ENCODE data around the gene UNC5C. TPM values are rescaled to one million over a fixed set of nuclear protein-coding genes. Genes with fewer than 3 reads are reported as not detected.

The UNC5C gene
- total and polyA plus RNA-seq, 7 experiments from 2014 or later = not detected

DNA sequence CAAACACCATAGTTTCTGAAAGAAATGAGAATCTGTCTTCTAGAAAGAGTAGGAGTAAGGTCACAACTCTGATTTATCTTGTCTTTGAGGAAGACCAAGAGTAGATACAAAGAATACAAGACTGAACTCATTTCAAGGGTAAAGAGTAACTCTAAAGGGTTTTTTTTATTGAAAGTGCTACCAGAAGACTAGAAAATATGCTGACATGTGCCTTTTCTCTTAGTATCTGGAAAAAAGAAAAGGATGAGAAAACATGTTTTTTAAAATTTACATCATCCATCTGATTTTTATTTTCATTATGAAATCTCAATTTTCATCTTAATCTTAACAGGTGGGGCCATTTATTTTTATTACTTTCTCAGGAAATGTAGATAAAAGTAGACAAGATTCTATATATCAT is 43.0 kb downstream of the UNC5C start:
- POLR2A ChIA-PET = no interaction called here
- intact Hi-C loops (cut with micrococcal nuclease) = loop anchor here in 1 of 2 donors (5.0 kb wide), 1 partner anchor 338 kb away; no protein-coding TSS in a partner anchor
- H3K4me1 ChIP-seq (ENCODE audit: control insufficient read depth in 2 of 2, insufficient read depth in 2 of 2, low read length in 2 of 2) = no peaks in the 10 kb centered on the region
- no peak overlapping the region for H3K4me3 ChIP-seq (ENCODE audit: low read length)
- H3K9me3 ChIP-seq (ENCODE audit: control insufficient read depth in 2 of 3, low read length in 3 of 3) = no peaks in the 10 kb centered on the region
- no peak for DNase-seq
- Mint-ChIP-seq H3K9me3 (peaks cover 0 to 6% (median 0%) of the 10 kb centered on the region in 11 donors), H3K27ac (no peak overlapping the region), H3K4me1 (no peaks in the 10 kb centered on the region), H3K4me3 (no peak overlapping the region), H3K36me3 (no peaks in the 10 kb centered on the region), H3K27me3 (peaks cover 0 to 10% (median 3%) of the 10 kb centered on the region in 5 donors)
- H3K36me3 ChIP-seq (ENCODE audit: control insufficient read depth in 2 of 3, insufficient read depth in 3 of 3, low read length in 3 of 3) = no peaks in the 10 kb centered on the region
- no peak for ATAC-seq
- no peaks in the 10 kb centered on the region for H3K27me3 ChIP-seq (ENCODE audit: control insufficient read depth in 2 of 2, insufficient read depth in 2 of 2, low read length in 2 of 2)
- no peak overlapping the region for H3K27ac ChIP-seq (ENCODE audit: low read depth, low read length)
- CTCF ChIA-PET = no interaction called here

DNA sequence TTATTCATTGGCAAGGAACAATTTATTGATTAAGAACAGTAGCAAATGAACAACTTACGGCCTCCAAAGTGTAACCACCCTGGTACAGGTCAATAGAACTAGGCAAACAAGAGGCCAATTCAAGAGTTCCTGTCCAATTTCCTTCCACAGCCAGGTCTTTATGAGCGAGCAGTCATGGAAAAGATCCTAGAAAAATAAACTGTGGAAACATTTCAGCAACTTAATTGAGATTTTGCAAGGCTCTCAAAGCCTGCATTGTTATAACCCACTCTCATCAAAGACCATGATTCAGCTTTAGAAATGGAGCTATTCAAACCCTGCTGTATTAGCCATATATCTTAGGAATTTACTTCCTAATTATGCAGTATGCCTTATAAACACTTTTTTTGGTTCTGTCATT is 43.6 kb downstream of the UNC5C start:
- peaks cover 0 to 10% (median 3%) of the 10 kb centered on the region in 5 donors for H3K27me3 Mint-ChIP-seq
- H3K9me3 ChIP-seq (ENCODE audit: control insufficient read depth in 2 of 3, low read length in 3 of 3) = no peaks in the 10 kb centered on the region
- ChIA-PET POLR2A (no interaction called here), CTCF (no interaction called here)
- H3K4me3 ChIP-seq (ENCODE audit: low read length) = no peak overlapping the region
- H3K36me3 Mint-ChIP-seq = no peaks in the 10 kb centered on the region
- H3K4me1 Mint-ChIP-seq = no peaks in the 10 kb centered on the region
- H3K36me3 ChIP-seq (ENCODE audit: control insufficient read depth in 2 of 3, insufficient read depth in 3 of 3, low read length in 3 of 3) = no peaks in the 10 kb centered on the region
- H3K9me3 Mint-ChIP-seq = peaks cover 0 to 6% (median 0%) of the 10 kb centered on the region in 11 donors
- no peak overlapping the region for H3K27ac ChIP-seq (ENCODE audit: low read depth, low read length)
- no peak for ATAC-seq
- no peak for DNase-seq
- H3K4me1 ChIP-seq (ENCODE audit: control insufficient read depth in 2 of 2, insufficient read depth in 2 of 2, low read length in 2 of 2) = no peaks in the 10 kb centered on the region
- no peak overlapping the region for H3K4me3 Mint-ChIP-seq
- intact Hi-C loops (cut with micrococcal nuclease) = loop anchor here in 1 of 2 donors (5.0 kb wide), 1 partner anchor 338 kb away; no protein-coding TSS in a partner anchor
- H3K27me3 ChIP-seq (ENCODE audit: control insufficient read depth in 2 of 2, insufficient read depth in 2 of 2, low read length in 2 of 2) = no peaks in the 10 kb centered on the region
- H3K27ac Mint-ChIP-seq = no peak overlapping the region

DNA sequence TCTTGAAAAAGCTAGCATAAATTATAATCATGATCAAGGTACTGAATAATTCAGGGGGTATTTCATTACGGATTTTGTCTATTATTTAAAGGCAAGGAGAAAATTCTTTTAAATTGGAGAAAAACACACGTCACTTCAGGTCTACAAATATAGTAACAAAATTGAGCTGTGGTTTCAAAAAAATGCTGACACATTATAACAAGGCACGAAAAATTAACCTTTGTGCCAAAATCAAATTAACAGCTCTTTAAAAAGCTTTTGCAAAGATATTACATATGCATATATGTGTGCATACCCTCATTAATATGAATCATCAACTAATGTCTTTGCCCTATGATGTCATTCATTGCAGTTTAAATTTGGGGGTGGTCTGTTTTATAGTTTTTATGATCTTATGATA is 44.3 kb downstream of the UNC5C start:
- no peaks in the 10 kb centered on the region for H3K36me3 ChIP-seq (ENCODE audit: control insufficient read depth in 2 of 3, insufficient read depth in 3 of 3, low read length in 3 of 3)
- Mint-ChIP-seq H3K36me3 (no peaks in the 10 kb centered on the region), H3K9me3 (peaks cover 0 to 6% (median 0%) of the 10 kb centered on the region in 11 donors), H3K27ac (no peak overlapping the region), H3K4me3 (no peak overlapping the region), H3K4me1 (no peaks in the 10 kb centered on the region), H3K27me3 (peaks cover 0 to 10% (median 3%) of the 10 kb centered on the region in 5 donors)
- H3K4me1 ChIP-seq (ENCODE audit: control insufficient read depth in 2 of 2, insufficient read depth in 2 of 2, low read length in 2 of 2) = no peaks in the 10 kb centered on the region
- ATAC-seq = no peak
- DNase-seq = no peak
- no peak overlapping the region for H3K27ac ChIP-seq (ENCODE audit: low read depth, low read length)
- no peaks in the 10 kb centered on the region for H3K27me3 ChIP-seq (ENCODE audit: control insufficient read depth in 2 of 2, insufficient read depth in 2 of 2, low read length in 2 of 2)
- POLR2A ChIA-PET = no interaction called here
- CTCF ChIA-PET = no interaction called here
- intact Hi-C loops (cut with micrococcal nuclease) = no loop called here
- no peaks in the 10 kb centered on the region for H3K9me3 ChIP-seq (ENCODE audit: control insufficient read depth in 2 of 3, low read length in 3 of 3)
- H3K4me3 ChIP-seq (ENCODE audit: low read length) = no peak overlapping the region

DNA sequence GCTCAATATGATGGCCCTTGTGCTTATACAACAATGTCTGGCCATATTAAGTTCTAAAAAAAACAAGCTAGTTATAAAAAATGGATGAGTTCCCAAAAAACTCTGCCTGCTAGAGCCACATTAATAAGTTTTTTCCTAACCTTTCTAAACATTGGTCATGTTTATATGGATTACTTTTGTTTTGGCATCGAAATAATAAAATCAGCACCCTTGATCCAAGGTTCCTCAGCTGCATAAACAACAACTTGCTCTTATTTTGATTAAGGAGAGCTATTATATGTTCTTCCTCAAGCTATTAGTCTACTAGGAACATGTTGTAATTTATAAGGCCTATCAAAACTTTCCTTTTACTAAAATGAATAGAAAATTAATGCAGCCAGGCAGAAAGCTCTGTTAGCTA is 48.4 kb downstream of the UNC5C start:
- peaks cover 0 to 5% (median 0%) of the 10 kb centered on the region in 5 donors for H3K27me3 Mint-ChIP-seq
- intact Hi-C loops (cut with micrococcal nuclease) = no loop called here
- Histone ChIP-seq H3K27me3 (ENCODE audit: control insufficient read depth in 2 of 2, insufficient read depth in 2 of 2, low read length in 2 of 2) (no peaks in the 10 kb centered on the region), H3K9me3 (ENCODE audit: control insufficient read depth in 2 of 3, low read length in 3 of 3) (no peaks in the 10 kb centered on the region), H3K36me3 (ENCODE audit: control insufficient read depth in 2 of 3, insufficient read depth in 3 of 3, low read length in 3 of 3) (no peaks in the 10 kb centered on the region), H3K4me3 (ENCODE audit: low read length) (no peak overlapping the region), H3K4me1 (ENCODE audit: control insufficient read depth in 2 of 2, insufficient read depth in 2 of 2, low read length in 2 of 2) (no peaks in the 10 kb centered on the region), H3K27ac (ENCODE audit: low read depth, low read length) (no peak overlapping the region)
- no peaks in the 10 kb centered on the region for H3K36me3 Mint-ChIP-seq
- no peak overlapping the region for H3K4me3 Mint-ChIP-seq
- DNase-seq (no peak), ATAC-seq (no peak)
- no peak overlapping the region for H3K27ac Mint-ChIP-seq
- ChIA-PET POLR2A (no interaction called here), CTCF (no interaction called here)
- H3K4me1 Mint-ChIP-seq = no peaks in the 10 kb centered on the region
- H3K9me3 Mint-ChIP-seq = no peaks in the 10 kb centered on the region

DNA sequence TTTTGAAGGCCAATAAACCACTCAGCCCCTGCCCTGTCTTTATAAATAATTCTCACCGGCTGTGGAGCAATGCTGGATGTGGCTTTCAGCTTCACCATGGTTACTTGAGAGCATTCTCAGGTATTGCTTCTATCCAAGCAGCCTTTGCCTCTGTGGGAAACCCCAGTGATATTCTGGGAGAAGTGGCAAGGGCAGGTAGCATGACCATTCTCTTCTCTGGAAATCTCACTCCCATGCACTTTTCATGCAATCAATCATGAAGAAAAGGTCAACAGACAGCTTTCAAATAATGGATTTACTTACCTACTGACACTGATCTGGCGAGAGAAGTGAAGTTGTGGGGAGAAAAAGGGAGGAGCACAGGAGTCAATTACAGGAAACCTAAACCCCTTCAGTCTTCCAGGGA is 49.5 kb downstream of the UNC5C start:
- DNase-seq = no peak
- Histone ChIP-seq H3K4me3 (ENCODE audit: low read length) (no peak overlapping the region), H3K27ac (ENCODE audit: low read depth, low read length) (no peak overlapping the region), H3K36me3 (ENCODE audit: control insufficient read depth in 2 of 3, insufficient read depth in 3 of 3, low read length in 3 of 3) (no peaks in the 10 kb centered on the region), H3K27me3 (ENCODE audit: control insufficient read depth in 2 of 2, insufficient read depth in 2 of 2, low read length in 2 of 2) (no peaks in the 10 kb centered on the region), H3K9me3 (ENCODE audit: control insufficient read depth in 2 of 3, low read length in 3 of 3) (no peaks in the 10 kb centered on the region), H3K4me1 (ENCODE audit: control insufficient read depth in 2 of 2, insufficient read depth in 2 of 2, low read length in 2 of 2) (no peaks in the 10 kb centered on the region)
- no peak overlapping the region for H3K4me3 Mint-ChIP-seq
- H3K27me3 Mint-ChIP-seq = peaks cover 0 to 5% (median 0%) of the 10 kb centered on the region in 5 donors
- ATAC-seq = no peak
- intact Hi-C loops (cut with micrococcal nuclease) = no loop called here
- H3K27ac Mint-ChIP-seq = no peak overlapping the region
- ChIA-PET POLR2A (no interaction called here), CTCF (no interaction called here)
- no peaks in the 10 kb centered on the region for H3K36me3 Mint-ChIP-seq
- no peaks in the 10 kb centered on the region for H3K9me3 Mint-ChIP-seq
- no peaks in the 10 kb centered on the region for H3K4me1 Mint-ChIP-seq

DNA sequence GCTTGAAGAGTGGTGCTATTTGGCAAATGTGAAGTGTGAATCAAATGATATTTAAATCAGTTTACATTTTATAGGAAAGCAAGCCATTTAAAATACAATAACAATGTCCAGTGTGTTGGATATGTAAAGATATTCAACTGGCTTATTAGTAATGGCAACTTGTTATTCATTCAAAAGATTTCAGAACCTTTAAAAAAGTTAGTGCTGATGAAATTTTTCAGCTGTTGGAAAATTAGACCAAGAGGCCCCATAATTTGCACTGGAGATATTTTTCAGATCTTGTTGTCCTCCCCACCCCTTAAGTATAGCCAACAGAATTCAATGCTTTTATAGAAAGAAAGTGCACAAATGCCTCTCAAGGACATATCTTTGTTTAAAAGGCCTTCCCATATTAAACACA is 54.6 kb downstream of the UNC5C start:
- Mint-ChIP-seq H3K4me3 (no peak overlapping the region), H3K27me3 (no peaks in the 10 kb centered on the region), H3K36me3 (no peaks in the 10 kb centered on the region), H3K27ac (no peak overlapping the region), H3K9me3 (peaks cover 0 to 2% (median 0%) of the 10 kb centered on the region in 11 donors), H3K4me1 (no peaks in the 10 kb centered on the region)
- intact Hi-C loops (cut with micrococcal nuclease) = no loop called here
- DNase-seq = no peak
- no peaks in the 10 kb centered on the region for H3K27me3 ChIP-seq (ENCODE audit: control insufficient read depth in 2 of 2, insufficient read depth in 2 of 2, low read length in 2 of 2)
- H3K27ac ChIP-seq (ENCODE audit: low read depth, low read length) = no peak overlapping the region
- H3K36me3 ChIP-seq (ENCODE audit: control insufficient read depth in 2 of 3, insufficient read depth in 3 of 3, low read length in 3 of 3) = no peaks in the 10 kb centered on the region
- POLR2A ChIA-PET = no interaction called here
- no peaks in the 10 kb centered on the region for H3K4me1 ChIP-seq (ENCODE audit: control insufficient read depth in 2 of 2, insufficient read depth in 2 of 2, low read length in 2 of 2)
- no peaks in the 10 kb centered on the region for H3K9me3 ChIP-seq (ENCODE audit: control insufficient read depth in 2 of 3, low read length in 3 of 3)
- no peak for ATAC-seq
- CTCF ChIA-PET = no interaction called here
- no peak overlapping the region for H3K4me3 ChIP-seq (ENCODE audit: low read length)

DNA sequence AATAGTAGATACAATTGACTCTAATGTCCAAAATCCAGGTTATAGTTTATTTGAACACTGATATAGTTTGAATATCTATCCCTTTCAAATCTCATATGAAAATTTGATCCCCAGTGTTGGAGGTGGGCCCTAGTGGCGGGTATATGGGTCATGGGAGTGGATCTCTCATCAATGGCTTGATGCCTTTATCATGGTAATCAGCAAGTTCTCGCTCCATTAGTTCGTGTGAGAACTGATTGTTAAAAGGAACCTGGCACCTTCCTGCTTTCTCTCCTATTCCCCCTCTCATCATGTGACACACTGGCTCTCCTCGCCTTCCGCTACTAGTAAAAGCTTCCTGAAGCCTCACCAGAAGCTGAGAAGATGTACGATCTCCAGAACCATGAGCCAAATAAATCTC is 70.1 kb downstream of the UNC5C start:
- no peak overlapping the region for H3K4me3 Mint-ChIP-seq

More for the DNA sequence above, 70.1 kb downstream of the UNC5C start:
- Histone ChIP-seq H3K4me1 (ENCODE audit: control insufficient read depth in 2 of 2, insufficient read depth in 2 of 2, low read length in 2 of 2) (no peaks in the 10 kb centered on the region), H3K9me3 (ENCODE audit: control insufficient read depth in 2 of 3, low read length in 3 of 3) (no peaks in the 10 kb centered on the region), H3K36me3 (ENCODE audit: control insufficient read depth in 2 of 3, insufficient read depth in 3 of 3, low read length in 3 of 3) (no peaks in the 10 kb centered on the region), H3K27me3 (ENCODE audit: control insufficient read depth in 2 of 2, insufficient read depth in 2 of 2, low read length in 2 of 2) (no peaks in the 10 kb centered on the region), H3K4me3 (ENCODE audit: low read length) (no peak overlapping the region), H3K27ac (ENCODE audit: low read depth, low read length) (no peak overlapping the region)
- POLR2A ChIA-PET = no interaction called here
- CTCF ChIA-PET = no interaction called here
- DNase-seq (no peak), ATAC-seq (no peak)
- Mint-ChIP-seq H3K27ac (no peak overlapping the region), H3K4me1 (no peaks in the 10 kb centered on the region), H3K27me3 (peaks cover 0 to 8% (median 0%) of the 10 kb centered on the region in 5 donors), H3K9me3 (peaks cover 0 to 3% (median 0%) of the 10 kb centered on the region in 11 donors), H3K36me3 (no peaks in the 10 kb centered on the region)
- intact Hi-C loops (cut with micrococcal nuclease) = no loop called here
